Activated T-cell treated with anti-CD3 and anti-CD28 coated beads, Interleukin-2, amount 50 U/mL, for 4 hours (primary cell): ENCODE data around the gene HINT1. TPM values are rescaled to one million over a fixed set of nuclear protein-coding genes. Genes with fewer than 3 reads are reported as not detected.
A peak's percentile ranks its signal among the peaks of the same experiment; 100 is the strongest.

Experiments
- ATAC-seq, 2 donors: fragments of 200-7000 bp; cut with Tn5 transposase; one replicate each; pipeline ENCODE4 v1.10.0; 2021
- DNase-seq: peaks from one replicate; pipeline ENCODE4 v3.0.0-alpha.2; 2020
- H3K27me3 Mint-ChIP-seq: one replicate; pipeline ENCODE4 v1.8.0; 2021; ENCODE audit warnings: low read depth, mixed read lengths
- H3K36me3 Mint-ChIP-seq: one replicate; pipeline ENCODE4 v1.8.0; 2022; ENCODE audit warnings: mixed read lengths; ENCODE audit not compliant: insufficient read depth
- H3K4me1 Mint-ChIP-seq: one replicate; pipeline ENCODE4 v1.8.0; 2021; ENCODE audit warnings: low read depth, mixed read lengths
- H3K4me3 Mint-ChIP-seq: one replicate; pipeline ENCODE4 v1.8.0; 2021; ENCODE audit warnings: mild to moderate bottlenecking, moderate library complexity, mixed read lengths
- H3K9me3 Mint-ChIP-seq: one replicate; pipeline ENCODE4 v1.8.0; 2021; ENCODE audit warnings: mixed read lengths
- total RNA-seq, 3 donors: library from RNA; stranded (reverse); gene quantifications; one replicate each; pipeline ENCODE4 v1.2.1, GENCODE V29; 2021

The HINT1 gene
- total RNA-seq, 3 donors from 2014 or later, result 291 to 326 (median 308) TPM

DNA sequence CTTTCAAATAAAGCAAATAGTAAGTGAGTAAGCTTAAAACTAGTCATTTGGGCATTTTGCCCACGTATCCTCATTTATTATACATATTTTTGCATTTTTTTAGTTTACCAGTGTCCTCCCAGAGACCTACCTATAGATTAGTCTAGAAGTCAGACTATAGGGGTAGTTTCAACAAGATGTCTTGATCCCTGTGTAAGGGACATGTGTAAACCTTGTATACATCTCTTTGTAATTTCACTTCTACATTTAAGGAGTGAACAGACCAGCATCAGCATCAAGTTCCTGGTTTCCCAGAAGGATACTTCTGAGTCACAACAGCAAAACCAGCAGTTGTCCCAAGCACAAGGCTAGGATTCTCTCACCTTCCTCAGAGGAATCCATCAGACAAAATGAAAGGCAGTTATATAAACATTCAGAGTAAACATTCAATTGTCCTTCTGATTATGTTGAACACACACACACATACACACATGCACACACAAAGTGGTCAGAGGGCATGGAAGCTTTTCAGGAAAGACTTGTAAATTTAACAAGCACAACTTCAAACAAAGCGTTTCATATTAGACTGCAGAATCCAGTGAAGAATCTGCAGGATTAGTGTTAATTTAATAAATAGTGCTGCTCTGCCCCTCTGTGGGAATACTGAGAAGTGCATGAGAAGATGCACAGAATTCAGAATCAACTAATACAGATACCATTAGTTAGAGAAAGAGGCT lies 55.4 kb downstream of the HINT1 start:
- Mint-ChIP-seq H3K4me3 (no peak overlapping the region), H3K4me1 (peaks cover 7% of the 10 kb centered on the region), H3K27me3 (peaks cover 2% of the 10 kb centered on the region), H3K9me3 (no peaks in the 10 kb centered on the region), H3K36me3 (no peaks in the 10 kb centered on the region)
- ATAC-seq (peak; percentile 40 to 59), DNase-seq (no peak)

Other genes with a start within 250 kb of the HINT1 start
- 10 to 100 TPM; 15.1 to 20.0 (median 18.9) TPM for gene LYRM7, start 5.7 kb upstream of the HINT1 start, total RNA-seq
- 100 to 1,000 TPM in 1 of 3 donors, 10 to 100 TPM in 2; 89.3 to 103 (median 97.5) TPM for gene CDC42SE2, start 98.8 kb upstream of the HINT1 start, total RNA-seq